Karpas-422 (cell line): ENCODE results near the gene C12orf75. TPM values are rescaled to one million over a fixed set of nuclear protein-coding genes. Genes with fewer than 3 reads are reported as not detected.
"Not testable (repeated sequence)": the region's sequence is repeated elsewhere in the genome, so short reads cannot be mapped to it uniquely, and the experiment has no call there.

Source experiments
- DNase-seq: peaks from one replicate; pipeline ENCODE4 v3.0.0-alpha.2; 2015
- H2AFZ ChIP-seq: fragments of 200-600 bp; sonication (generic); 2 replicates; pipeline ENCODE4 v1.6.1; 2014; ENCODE audit warnings: antibody characterized with exemption, low read length, mixed read lengths
- H3K27ac ChIP-seq: fragments of 200-600 bp; sonication (generic); 2 replicates; pipeline ENCODE4 v1.5.1; 2014; ENCODE audit warnings: mild to moderate bottlenecking, low read length, moderate library complexity
- H3K27me3 ChIP-seq: fragments of 200-600 bp; sonication (generic); 2 replicates; pipeline ENCODE4 v1.6.1; 2014; ENCODE audit warnings: low read length, mixed read lengths
- H3K36me3 ChIP-seq: fragments of 200-600 bp; sonication (generic); 2 replicates; pipeline ENCODE4 v1.6.1; 2014; ENCODE audit warnings: low read length, mixed read lengths; ENCODE audit not compliant: insufficient read depth
- H3K4me1 ChIP-seq: fragments of 200-600 bp; sonication (generic); 2 replicates; pipeline ENCODE4 v1.6.1; 2014; ENCODE audit warnings: mild to moderate bottlenecking, low read length, mixed read lengths
- H3K4me2 ChIP-seq: fragments of 200-600 bp; sonication (generic); 2 replicates; pipeline ENCODE4 v1.6.1; 2014; ENCODE audit warnings: low read length, low read depth, mild to moderate bottlenecking; ENCODE audit not compliant: poor library complexity, severe bottlenecking
- H3K4me3 ChIP-seq: fragments of 200-600 bp; sonication (generic); 2 replicates; pipeline ENCODE4 v1.5.1; 2014; ENCODE audit warnings: mild to moderate bottlenecking, antibody characterized with exemption, low read length, mixed read lengths
- H3K79me2 ChIP-seq: fragments of 200-600 bp; sonication (generic); 2 replicates; pipeline ENCODE4 v1.6.1; 2014; ENCODE audit warnings: mild to moderate bottlenecking, low read length, mixed read lengths
- H3K9ac ChIP-seq: fragments of 200-600 bp; sonication (generic); 2 replicates; pipeline ENCODE4 v1.6.0; 2014; ENCODE audit warnings: low read length
- H3K9me2 ChIP-seq: fragments of 200-600 bp; sonication (generic), shearing (Covaris generic); replicated peaks from 2 replicates; pipeline ENCODE4 v1.6.0; 2014; ENCODE audit warnings: mild to moderate bottlenecking, low read length, moderate library complexity; ENCODE audit not compliant: insufficient read depth
- H3K9me3 ChIP-seq: fragments of 300-700, 200-600 bp; sonication (generic); 2 replicates; pipeline ENCODE4 v1.6.1; 2014; ENCODE audit warnings: low read length, mixed read lengths
- H4K20me1 ChIP-seq: fragments of 200-600 bp; sonication (generic); 2 replicates; pipeline ENCODE4 v1.6.1; 2014; ENCODE audit warnings: mild to moderate bottlenecking, antibody characterized with exemption, low read length, low read depth; ENCODE audit not compliant: insufficient read depth
- total RNA-seq: library from RNA; depleted of rRNA; stranded (reverse); fragments of >200 nt; shearing (Covaris generic); gene quantifications from 2 replicates; pipeline ENCODE4 v1.2.3, GENCODE V29; 2014; ENCODE audit warnings: low replicate concordance

C12orf75 gene
- total RNA-seq, 1 experiment from 2014 or later, result 291 TPM

- H3K9me2 ChIP-seq, result no peaks in the 10 kb centered on the region
- peaks cover 33% of the 10 kb centered on the region for H3K4me1 ChIP-seq
- H3K27ac ChIP-seq, result peak overlapping the region; percentile 63; the same call in 1 of the 2 replicates
- no peaks in the 10 kb centered on the region for H3K36me3 ChIP-seq
- no peak for DNase-seq
- H3K9ac ChIP-seq, result no peak overlapping the region; the same call in 1 of the 2 replicates
- H2AFZ ChIP-seq, result peak overlapping the region; percentile 79; the same call in 1 of the 2 replicates
- H3K4me2 ChIP-seq, result peak overlapping the region; percentile 64
- H3K79me2 ChIP-seq, result no peaks in the 10 kb centered on the region
- H3K27me3 ChIP-seq, result no peaks in the 10 kb centered on the region
- no peaks in the 10 kb centered on the region for H4K20me1 ChIP-seq
- H3K4me3 ChIP-seq, result no peak overlapping the region; the same call in 1 of the 2 replicates
- no peaks in the 10 kb centered on the region for H3K9me3 ChIP-seq
Observed at GRCh38 chr12:105322070-105322469, 8.4 kb upstream of the C12orf75 start.

DNA sequence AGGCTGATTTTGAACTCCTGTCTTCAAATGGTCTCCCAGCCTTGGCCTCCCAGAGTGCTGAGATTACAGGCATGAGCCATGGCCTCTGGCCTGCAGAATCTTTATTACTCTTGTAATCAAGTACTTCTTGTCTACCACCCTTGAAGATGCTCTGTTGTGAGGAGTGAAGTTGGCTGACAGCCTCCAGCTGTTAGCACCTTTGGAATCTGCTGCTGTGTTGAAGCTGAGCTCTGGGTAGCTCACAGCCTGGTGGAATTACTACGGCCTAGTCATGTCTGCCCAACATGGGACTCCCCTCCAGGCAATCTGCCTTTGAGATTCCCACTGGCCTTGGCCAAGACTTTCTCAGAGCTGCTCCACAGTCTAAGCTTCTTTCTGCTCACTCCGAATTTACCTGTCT lies 5.8 kb upstream of the C12orf75 start:
- Histone ChIP-seq H3K9ac (no peak overlapping the region), H3K27me3 (no peaks in the 10 kb centered on the region), H3K27ac (no peak overlapping the region), H3K9me2 (no peaks in the 10 kb centered on the region), H3K4me3 (no peak overlapping the region), H3K4me2 (no peak overlapping the region), H3K4me1 (peaks cover 36% of the 10 kb centered on the region), H3K36me3 (no peaks in the 10 kb centered on the region), H4K20me1 (no peaks in the 10 kb centered on the region), H3K9me3 (no peaks in the 10 kb centered on the region), H2AFZ (no peak overlapping the region), H3K79me2 (no peaks in the 10 kb centered on the region)
- DNase-seq, result no peak

GRCh38 chr12:105325117-105325516 lies 5.4 kb upstream of the C12orf75 start:
- H3K27me3 ChIP-seq, result no peaks in the 10 kb centered on the region
- no peak overlapping the region for H3K9ac ChIP-seq
- H3K9me2 ChIP-seq, result no peaks in the 10 kb centered on the region
- H3K9me3 ChIP-seq, result no peaks in the 10 kb centered on the region
- no peaks in the 10 kb centered on the region for H4K20me1 ChIP-seq
- H3K27ac ChIP-seq, result no peak overlapping the region
- peaks cover 36% of the 10 kb centered on the region for H3K4me1 ChIP-seq
- DNase-seq, result no peak
- no peak overlapping the region for H3K4me2 ChIP-seq
- no peaks in the 10 kb centered on the region for H3K36me3 ChIP-seq
- H2AFZ ChIP-seq, result no peak overlapping the region
- H3K4me3 ChIP-seq, result no peak overlapping the region
- H3K79me2 ChIP-seq, result no peaks in the 10 kb centered on the region

DNA sequence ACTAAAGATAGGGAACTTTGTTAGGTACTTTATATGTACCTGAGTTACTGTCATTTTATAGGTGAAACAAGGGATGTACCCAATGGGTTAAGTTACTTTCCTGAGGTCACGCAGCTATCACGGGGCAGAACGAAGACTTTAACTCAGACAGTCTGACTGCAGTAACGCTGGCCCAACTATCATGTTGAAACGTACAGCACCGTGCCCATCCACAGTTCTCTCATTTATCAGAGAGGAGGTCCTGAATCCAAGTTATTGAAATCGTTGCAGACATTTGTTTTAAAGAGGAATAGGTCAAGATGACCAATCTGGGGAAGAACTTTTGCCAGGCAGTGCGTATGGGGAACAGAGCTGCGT lies 587 bp upstream of the C12orf75 start:
- H3K27ac ChIP-seq, result peak overlapping the region; percentile 4; the same call in 1 of the 2 replicates
- 0 out of 2 replicates have a peak, but pooled peaks cover 9% of the 10 kb centered on the region for H3K36me3 ChIP-seq
- H3K9me2 ChIP-seq, result no peaks in the 10 kb centered on the region
- peaks cover 40% of the 10 kb centered on the region for H3K79me2 ChIP-seq
- no peaks in the 10 kb centered on the region for H4K20me1 ChIP-seq
- H3K27me3 ChIP-seq, result no peaks in the 10 kb centered on the region
- H3K9ac ChIP-seq, result peak overlapping the region; percentile 56
- H3K4me2 ChIP-seq, result peak overlapping the region; percentile 74
- peak overlapping the region; percentile 46 for H2AFZ ChIP-seq
- peaks cover 43% of the 10 kb centered on the region for H3K4me1 ChIP-seq
- peak; percentile 51 for DNase-seq
- H3K9me3 ChIP-seq, result no peaks in the 10 kb centered on the region
- H3K4me3 ChIP-seq, result peak overlapping the region; percentile 87

DNA sequence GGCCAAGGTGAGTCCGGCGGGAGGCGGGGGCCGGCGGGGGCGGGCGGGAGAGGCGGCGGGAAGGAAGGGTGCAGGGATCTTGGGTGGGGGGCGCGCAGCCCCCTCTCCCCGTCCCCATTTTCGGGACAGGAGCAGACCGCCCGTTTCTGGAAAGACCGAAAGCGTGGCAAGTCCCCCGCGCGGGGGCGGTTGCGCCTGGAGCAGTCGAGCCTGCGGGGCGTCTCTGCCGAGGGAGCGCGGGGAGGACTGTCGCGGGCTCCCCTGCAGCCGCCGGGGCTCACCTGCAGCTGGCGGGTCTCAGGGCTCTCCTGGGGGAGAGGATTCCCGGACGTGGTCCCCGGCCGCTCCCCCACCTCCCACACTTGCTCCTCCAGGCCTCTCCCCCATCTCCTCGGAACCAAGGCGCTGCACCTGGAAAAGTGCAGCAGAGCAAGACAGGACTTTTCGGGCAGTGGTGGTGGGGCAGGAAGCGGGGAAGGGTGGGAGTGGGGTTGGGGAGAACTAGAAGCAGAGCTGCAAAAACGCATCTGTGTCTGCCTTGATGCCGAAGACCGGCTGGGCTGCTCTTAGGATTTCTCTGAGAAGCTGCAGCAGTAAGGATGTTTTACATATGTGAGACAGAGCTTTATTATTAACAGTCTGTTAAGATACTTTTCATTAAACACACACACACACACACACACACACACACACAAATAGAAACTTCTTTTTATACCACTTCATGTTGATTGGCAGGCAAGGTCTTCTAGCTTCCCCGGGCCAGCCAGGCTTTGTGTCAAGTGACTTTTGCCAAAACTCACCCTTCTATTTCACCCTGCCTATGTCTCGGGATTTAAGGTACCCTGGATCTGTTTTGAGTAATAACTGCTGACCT lies 677 bp downstream of the C12orf75 start:
- Histone ChIP-seq H2AFZ (no peak overlapping the region), H3K79me2 (peaks cover 53% of the 10 kb centered on the region), H3K9me3 (no peaks in the 10 kb centered on the region), H3K27me3 (no peaks in the 10 kb centered on the region), H3K9me2 (no peaks in the 10 kb centered on the region), H3K4me2 (peak overlapping the region; percentile 84), H3K9ac (peak overlapping the region; percentile 91), H4K20me1 (no peaks in the 10 kb centered on the region), H3K4me3 (peak overlapping the region; percentile 87), H3K36me3 (peaks cover 14% of the 10 kb centered on the region), H3K4me1 (peaks cover 54% of the 10 kb centered on the region), H3K27ac (peak overlapping the region; percentile 88)
- peak; percentile 80 for DNase-seq

GRCh38 chr12:105331805-105332251 lies 1.3 kb downstream of the C12orf75 start:
- Histone ChIP-seq H2AFZ (no peak overlapping the region), H3K79me2 (peaks cover 60% of the 10 kb centered on the region), H3K9me3 (no peaks in the 10 kb centered on the region), H3K4me2 (peak overlapping the region; percentile 84), H3K36me3 (peaks cover 19% of the 10 kb centered on the region), H3K9me2 (no peaks in the 10 kb centered on the region), H3K9ac (peak overlapping the region; percentile 91), H3K27ac (peak overlapping the region; percentile 88), H3K4me3 (peak overlapping the region; percentile 87), H4K20me1 (no peaks in the 10 kb centered on the region), H3K4me1 (peaks cover 54% of the 10 kb centered on the region), H3K27me3 (no peaks in the 10 kb centered on the region)
- peak; percentile 70 for DNase-seq

DNA sequence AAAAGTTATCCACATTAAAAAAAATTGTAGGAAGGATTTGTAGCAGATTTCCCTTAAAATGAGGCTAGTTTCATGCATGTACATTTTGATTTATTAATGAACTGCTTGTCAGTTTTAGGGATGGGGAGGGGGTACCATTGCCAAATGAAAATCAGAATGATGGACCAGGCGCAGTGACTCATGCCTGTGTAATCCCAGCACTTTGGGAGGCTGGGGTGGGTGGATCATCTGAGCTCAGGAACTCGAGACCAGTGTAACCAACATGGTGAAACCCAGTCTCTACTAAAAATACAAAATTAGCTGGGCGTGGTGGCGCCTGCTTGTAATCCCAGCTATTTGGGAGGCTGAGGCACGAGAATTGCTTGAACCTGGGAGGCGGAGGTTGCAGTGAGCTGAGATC lies 1.8 kb downstream of the C12orf75 start:
- peak overlapping the region; percentile 84 for H3K4me2 ChIP-seq
- H3K79me2 ChIP-seq, result peaks cover 64% of the 10 kb centered on the region
- peaks cover 54% of the 10 kb centered on the region for H3K4me1 ChIP-seq
- H4K20me1 ChIP-seq, H3K27me3 ChIP-seq, H3K9me2 ChIP-seq, H3K9me3 ChIP-seq, H2AFZ ChIP-seq: not testable (repeated sequence)
- peak overlapping the region; percentile 91 for H3K9ac ChIP-seq
- peak overlapping the region; percentile 88 for H3K27ac ChIP-seq
- peaks cover 19% of the 10 kb centered on the region for H3K36me3 ChIP-seq
- peak; percentile 35 for DNase-seq
- H3K4me3 ChIP-seq, result peak overlapping the region; percentile 87

GRCh38 chr12:105332925-105333324 lies 2.4 kb downstream of the C12orf75 start:
- H3K4me2 ChIP-seq, result peak overlapping the region; percentile 84
- peak; percentile 54 for DNase-seq
- H3K4me1 ChIP-seq, result peaks cover 54% of the 10 kb centered on the region
- H3K9me2 ChIP-seq, result no peaks in the 10 kb centered on the region
- H3K36me3 ChIP-seq, result peaks cover 23% of the 10 kb centered on the region
- peak overlapping the region; percentile 88 for H3K27ac ChIP-seq
- H4K20me1 ChIP-seq, result no peaks in the 10 kb centered on the region
- no peaks in the 10 kb centered on the region for H3K9me3 ChIP-seq
- no peak overlapping the region for H2AFZ ChIP-seq
- H3K9ac ChIP-seq, result peak overlapping the region; percentile 91
- no peaks in the 10 kb centered on the region for H3K27me3 ChIP-seq
- H3K4me3 ChIP-seq, result peak overlapping the region; percentile 87
- H3K79me2 ChIP-seq, result peaks cover 71% of the 10 kb centered on the region
